ENCODE measurements around the gene BAG1. TPM values are rescaled to one million over a fixed set of nuclear protein-coding genes. Genes with fewer than 3 reads are reported as not detected.

BAG1 gene
- total and polyA plus RNA-seq, 3 donors from 2014 or later: 96.6 to 203 (median 147) TPM

DNA sequence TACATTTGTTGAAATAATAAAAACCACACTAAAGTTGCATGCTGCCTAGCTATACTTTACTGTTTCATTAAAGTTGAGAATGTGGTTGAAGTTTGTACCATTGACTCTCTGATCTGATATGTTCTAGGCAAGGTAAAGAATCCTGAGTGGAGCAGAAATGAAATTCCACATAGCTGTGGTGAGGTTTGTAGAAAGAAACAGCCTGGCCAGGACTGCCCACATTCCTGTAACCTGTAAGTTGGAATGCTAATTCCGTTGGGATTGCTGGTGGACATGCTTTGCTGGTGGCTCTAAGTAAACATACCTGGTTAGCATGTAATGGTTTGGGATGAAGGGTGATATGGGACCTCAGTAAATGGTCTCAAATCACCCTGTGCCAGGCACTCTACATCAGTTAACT is 42.6 kb upstream of the BAG1 start:
- Histone ChIP-seq H3K4me1 (no peaks in the 10 kb centered on the region), H3K4me3 (no peak overlapping the region), H3K36me3 (ENCODE audit: low read depth, missing control alignments) (no peaks in the 10 kb centered on the region), H3K9me3 (no peaks in the 10 kb centered on the region), H3K27me3 (no peaks in the 10 kb centered on the region), H3K27ac (no peak overlapping the region)
- DNase-seq: no peak
- intact Hi-C loops (cut with DNase I; ENCODE audit: low total_unique reads): no loop called here
- 76 to 86% methylated on average over 1 of the region's 1 CpG for WGBS, 2 donors
- TF ChIP-seq POLR2A (IDR thresholded peaks at IDR 0.05): no peak

GRCh38 chr9:33306037-33306436 is 41.5 kb upstream of the BAG1 start:
- Histone ChIP-seq H3K4me1 (no peaks in the 10 kb centered on the region), H3K4me3 (no peak overlapping the region), H3K9me3 (no peaks in the 10 kb centered on the region), H3K27ac (no peak overlapping the region), H3K36me3 (ENCODE audit: low read depth, missing control alignments) (no peaks in the 10 kb centered on the region), H3K27me3 (no peaks in the 10 kb centered on the region)
- intact Hi-C loops (cut with DNase I; ENCODE audit: low total_unique reads): no loop called here
- TF ChIP-seq POLR2A (IDR thresholded peaks at IDR 0.05): no peak
- TF ChIP-seq, protein P1, sequence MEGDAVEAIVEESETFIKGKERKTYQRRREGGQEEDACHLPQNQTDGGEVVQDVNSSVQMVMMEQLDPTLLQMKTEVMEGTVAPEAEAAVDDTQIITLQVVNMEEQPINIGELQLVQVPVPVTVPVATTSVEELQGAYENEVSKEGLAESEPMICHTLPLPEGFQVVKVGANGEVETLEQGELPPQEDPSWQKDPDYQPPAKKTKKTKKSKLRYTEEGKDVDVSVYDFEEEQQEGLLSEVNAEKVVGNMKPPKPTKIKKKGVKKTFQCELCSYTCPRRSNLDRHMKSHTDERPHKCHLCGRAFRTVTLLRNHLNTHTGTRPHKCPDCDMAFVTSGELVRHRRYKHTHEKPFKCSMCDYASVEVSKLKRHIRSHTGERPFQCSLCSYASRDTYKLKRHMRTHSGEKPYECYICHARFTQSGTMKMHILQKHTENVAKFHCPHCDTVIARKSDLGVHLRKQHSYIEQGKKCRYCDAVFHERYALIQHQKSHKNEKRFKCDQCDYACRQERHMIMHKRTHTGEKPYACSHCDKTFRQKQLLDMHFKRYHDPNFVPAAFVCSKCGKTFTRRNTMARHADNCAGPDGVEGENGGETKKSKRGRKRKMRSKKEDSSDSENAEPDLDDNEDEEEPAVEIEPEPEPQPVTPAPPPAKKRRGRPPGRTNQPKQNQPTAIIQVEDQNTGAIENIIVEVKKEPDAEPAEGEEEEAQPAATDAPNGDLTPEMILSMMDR (IDR thresholded peaks at IDR 0.05): no peak
- 93 to 94% methylated on average over 3 of the region's 3 CpGs for WGBS, 2 donors
- DNase-seq: no peak

GRCh38 chr9:33304362-33304761 is 39.9 kb upstream of the BAG1 start:
- Histone ChIP-seq H3K27ac (no peak overlapping the region), H3K36me3 (ENCODE audit: low read depth, missing control alignments) (no peaks in the 10 kb centered on the region), H3K4me3 (no peak overlapping the region), H3K4me1 (no peaks in the 10 kb centered on the region), H3K9me3 (no peaks in the 10 kb centered on the region), H3K27me3 (no peaks in the 10 kb centered on the region)
- TF ChIP-seq, protein P1 (IDR thresholded peaks at IDR 0.05): no peak
- TF ChIP-seq POLR2A (IDR thresholded peaks at IDR 0.05): no peak
- WGBS, 2 donors: 90 to 100% methylated on average over 1 of the region's 1 CpG
- intact Hi-C loops (cut with DNase I; ENCODE audit: low total_unique reads): no loop called here
- no peak for DNase-seq

DNA sequence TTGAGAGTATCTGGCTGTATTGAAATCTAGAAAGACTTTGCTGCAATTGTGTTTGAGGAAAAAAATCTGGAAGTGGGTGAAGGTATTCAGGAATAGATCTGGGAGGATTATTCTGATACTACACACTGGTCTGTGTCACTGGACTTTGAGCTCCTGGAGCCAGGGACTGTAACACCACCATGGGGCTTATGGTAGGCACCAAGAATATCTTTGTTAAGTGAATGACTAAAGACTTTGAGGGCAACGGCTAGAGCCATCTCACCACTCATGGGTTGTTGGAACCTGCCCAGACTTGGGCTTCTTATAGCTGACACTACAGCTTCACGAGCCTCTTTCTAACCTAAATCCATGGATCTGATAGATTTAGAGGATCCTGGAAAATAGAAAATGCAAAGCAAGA is 36.0 kb upstream of the BAG1 start:
- peaks cover 9% of the 10 kb centered on the region for H3K4me1 ChIP-seq
- H3K27me3 ChIP-seq: no peaks in the 10 kb centered on the region
- H3K9me3 ChIP-seq: no peaks in the 10 kb centered on the region
- 79 to 82% methylated on average over 2 of the region's 2 CpGs for WGBS, 2 donors
- no peak overlapping the region for H3K27ac ChIP-seq
- H3K36me3 ChIP-seq (ENCODE audit: low read depth, missing control alignments): no peaks in the 10 kb centered on the region
- intact Hi-C loops (cut with DNase I; ENCODE audit: low total_unique reads): no loop called here
- no peak overlapping the region for H3K4me3 ChIP-seq
- no peak for TF ChIP-seq POLR2A (IDR thresholded peaks at IDR 0.05)
- TF ChIP-seq, protein P1 (IDR thresholded peaks at IDR 0.05): no peak
- no peak for DNase-seq

GRCh38 chr9:33297432-33297831 is 32.9 kb upstream of the BAG1 start:
- DNase-seq: no peak
- Histone ChIP-seq H3K4me3 (no peak overlapping the region), H3K27ac (no peak overlapping the region), H3K27me3 (no peaks in the 10 kb centered on the region), H3K9me3 (no peaks in the 10 kb centered on the region), H3K36me3 (ENCODE audit: low read depth, missing control alignments) (no peaks in the 10 kb centered on the region), H3K4me1 (peaks cover 16% of the 10 kb centered on the region)
- intact Hi-C loops (cut with DNase I; ENCODE audit: low total_unique reads): no loop called here
- WGBS, 2 donors: 62 to 73% methylated on average over 1 of the region's 1 CpG
- TF ChIP-seq POLR2A (IDR thresholded peaks at IDR 0.05): no peak
- TF ChIP-seq, protein P1 (IDR thresholded peaks at IDR 0.05): no peak
